Measurements from ENCODE around the gene PRDX5.

The PRDX5 gene

GRCh38 chr11:64352995-64353714, 35.2 kb downstream of the PRDX5 start:
- TF ChIP-seq TOX (CRISPR knock-in tag; IDR thresholded peaks at IDR 0.05; ENCODE audit: borderline replicate concordance) (no peak), TCF4 (CRISPR knock-in tag; IDR thresholded peaks at IDR 0.05; ENCODE audit: borderline replicate concordance) (no peak), OSR1 (CRISPR knock-in tag; IDR thresholded peaks at IDR 0.05) (no peak), CREB5 (CRISPR knock-in tag; IDR thresholded peaks at IDR 0.05; ENCODE audit: low read depth) (no peak), ZNF565 (CRISPR knock-in tag; conservative IDR thresholded peaks at IDR 0.05; ENCODE audit: low read depth) (no peak), ESRRG (CRISPR knock-in tag; IDR thresholded peaks at IDR 0.05) (no peak), ZFP3 (CRISPR knock-in tag; IDR thresholded peaks at IDR 0.05) (no peak), ARNTL (CRISPR knock-in tag; IDR thresholded peaks at IDR 0.05; ENCODE audit: borderline replicate concordance, low read depth) (no peak), ZNF70 (CRISPR knock-in tag; IDR thresholded peaks at IDR 0.05) (no peak), BACH2 (CRISPR knock-in tag; IDR thresholded peaks at IDR 0.05; ENCODE audit: borderline replicate concordance) (no peak)
- TF ChIP-seq, protein P1, sequence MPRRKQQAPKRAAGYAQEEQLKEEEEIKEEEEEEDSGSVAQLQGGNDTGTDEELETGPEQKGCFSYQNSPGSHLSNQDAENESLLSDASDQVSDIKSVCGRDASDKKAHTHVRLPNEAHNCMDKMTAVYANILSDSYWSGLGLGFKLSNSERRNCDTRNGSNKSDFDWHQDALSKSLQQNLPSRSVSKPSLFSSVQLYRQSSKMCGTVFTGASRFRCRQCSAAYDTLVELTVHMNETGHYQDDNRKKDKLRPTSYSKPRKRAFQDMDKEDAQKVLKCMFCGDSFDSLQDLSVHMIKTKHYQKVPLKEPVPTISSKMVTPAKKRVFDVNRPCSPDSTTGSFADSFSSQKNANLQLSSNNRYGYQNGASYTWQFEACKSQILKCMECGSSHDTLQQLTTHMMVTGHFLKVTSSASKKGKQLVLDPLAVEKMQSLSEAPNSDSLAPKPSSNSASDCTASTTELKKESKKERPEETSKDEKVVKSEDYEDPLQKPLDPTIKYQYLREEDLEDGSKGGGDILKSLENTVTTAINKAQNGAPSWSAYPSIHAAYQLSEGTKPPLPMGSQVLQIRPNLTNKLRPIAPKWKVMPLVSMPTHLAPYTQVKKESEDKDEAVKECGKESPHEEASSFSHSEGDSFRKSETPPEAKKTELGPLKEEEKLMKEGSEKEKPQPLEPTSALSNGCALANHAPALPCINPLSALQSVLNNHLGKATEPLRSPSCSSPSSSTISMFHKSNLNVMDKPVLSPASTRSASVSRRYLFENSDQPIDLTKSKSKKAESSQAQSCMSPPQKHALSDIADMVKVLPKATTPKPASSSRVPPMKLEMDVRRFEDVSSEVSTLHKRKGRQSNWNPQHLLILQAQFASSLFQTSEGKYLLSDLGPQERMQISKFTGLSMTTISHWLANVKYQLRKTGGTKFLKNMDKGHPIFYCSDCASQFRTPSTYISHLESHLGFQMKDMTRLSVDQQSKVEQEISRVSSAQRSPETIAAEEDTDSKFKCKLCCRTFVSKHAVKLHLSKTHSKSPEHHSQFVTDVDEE (CRISPR knock-in tag; IDR thresholded peaks at IDR 0.05), result no peak
- ATAC-seq, result no peak

- ATAC-seq, result no peak
- no peak for TF ChIP-seq POU6F1 (CRISPR knock-in tag; IDR thresholded peaks at IDR 0.05; ENCODE audit: borderline replicate concordance, low read depth)
- TF ChIP-seq ZC3H10 (CRISPR knock-in tag; IDR thresholded peaks at IDR 0.05), result no peak
- no peak for TF ChIP-seq OSR1 (CRISPR knock-in tag; IDR thresholded peaks at IDR 0.05)
- no peak for TF ChIP-seq ZNF8 (CRISPR knock-in tag; IDR thresholded peaks at IDR 0.05)
- TF ChIP-seq TOX (CRISPR knock-in tag; IDR thresholded peaks at IDR 0.05; ENCODE audit: borderline replicate concordance), result no peak
- no peak for TF ChIP-seq CREB5 (CRISPR knock-in tag; IDR thresholded peaks at IDR 0.05; ENCODE audit: low read depth)
- no peak for TF ChIP-seq ZFP30 (CRISPR knock-in tag; IDR thresholded peaks at IDR 0.05)
- TF ChIP-seq PPARA (CRISPR knock-in tag; IDR thresholded peaks at IDR 0.05; ENCODE audit: borderline replicate concordance), result no peak
- TF ChIP-seq, protein P2, sequence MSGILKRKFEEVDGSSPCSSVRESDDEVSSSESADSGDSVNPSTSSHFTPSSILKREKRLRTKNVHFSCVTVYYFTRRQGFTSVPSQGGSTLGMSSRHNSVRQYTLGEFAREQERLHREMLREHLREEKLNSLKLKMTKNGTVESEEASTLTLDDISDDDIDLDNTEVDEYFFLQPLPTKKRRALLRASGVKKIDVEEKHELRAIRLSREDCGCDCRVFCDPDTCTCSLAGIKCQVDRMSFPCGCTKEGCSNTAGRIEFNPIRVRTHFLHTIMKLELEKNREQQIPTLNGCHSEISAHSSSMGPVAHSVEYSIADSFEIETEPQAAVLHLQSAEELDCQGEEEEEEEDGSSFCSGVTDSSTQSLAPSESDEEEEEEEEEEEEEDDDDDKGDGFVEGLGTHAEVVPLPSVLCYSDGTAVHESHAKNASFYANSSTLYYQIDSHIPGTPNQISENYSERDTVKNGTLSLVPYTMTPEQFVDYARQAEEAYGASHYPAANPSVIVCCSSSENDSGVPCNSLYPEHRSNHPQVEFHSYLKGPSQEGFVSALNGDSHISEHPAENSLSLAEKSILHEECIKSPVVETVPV (CRISPR knock-in tag; IDR thresholded peaks at IDR 0.05), result no peak
- TF ChIP-seq SNAI2 (CRISPR knock-in tag; IDR thresholded peaks at IDR 0.05), result no peak
- no peak for TF ChIP-seq ZNF70 (CRISPR knock-in tag; IDR thresholded peaks at IDR 0.05)
Measured at GRCh38 chr11:64353715-64354506, 36.0 kb downstream of the PRDX5 start.

Data from SK-N-SH treated with all-trans-retinoic acid at 6 μM for 48 hours (cell line).